GM19193 (cell line): ENCODE results near the gene TEX19.

Experiments
- POLR2A ChIP-seq: IDR thresholded peaks from 4 replicates; pipeline ENCODE4 v1.6.1; 2011; ENCODE audit not compliant: insufficient read depth, insufficient read length; ENCODE audit errors: extremely low read depth

TEX19 gene

DNA sequence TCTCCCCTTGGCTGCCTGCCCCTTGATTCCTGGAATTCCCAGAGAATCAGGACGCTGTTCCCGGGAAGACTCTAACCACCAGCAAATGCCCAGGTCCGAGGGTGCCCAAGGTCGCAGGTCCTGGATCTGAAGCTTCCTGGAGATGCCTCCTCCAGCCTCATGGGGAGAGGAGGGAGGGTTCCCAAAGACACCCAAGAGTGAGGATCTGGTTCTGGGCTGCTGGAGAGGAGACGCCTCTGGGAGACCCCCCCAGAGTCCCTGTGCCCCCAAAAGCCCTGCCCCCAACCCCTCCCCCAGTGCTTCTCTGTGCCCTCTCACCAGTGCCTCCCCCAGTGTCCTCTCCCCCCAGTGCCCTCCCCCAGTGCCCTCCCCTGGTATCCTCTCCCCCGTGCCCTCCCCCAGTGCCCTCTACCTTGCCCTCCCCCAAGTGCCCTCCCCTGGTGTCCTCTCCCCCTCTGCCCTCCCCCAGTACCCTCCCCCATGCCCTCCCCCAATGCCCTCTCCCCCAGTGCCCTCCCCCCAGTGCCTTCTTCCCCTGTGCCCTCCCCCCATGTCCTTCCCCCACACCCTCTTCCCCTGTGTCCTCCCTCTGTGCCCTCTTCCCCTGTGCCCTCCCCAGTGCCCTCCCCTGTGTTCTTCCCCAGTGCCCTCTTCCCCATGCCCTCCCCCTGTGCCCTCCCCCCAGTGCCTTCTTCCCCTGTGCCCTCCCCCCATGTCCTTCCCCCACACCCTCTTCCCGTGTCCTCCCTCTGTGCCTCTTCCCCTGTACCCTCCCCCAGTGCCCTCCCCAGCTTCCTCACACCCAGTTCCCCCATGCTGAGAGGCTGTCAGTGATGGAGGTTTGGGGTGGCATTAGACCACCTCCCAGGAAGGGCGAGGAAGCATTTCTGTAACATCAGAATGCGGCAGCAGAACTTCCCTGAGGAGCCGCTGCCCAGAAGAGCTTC is 19.1 kb upstream of the TEX19 start:
- TF ChIP-seq POLR2A, result no peak

DNA sequence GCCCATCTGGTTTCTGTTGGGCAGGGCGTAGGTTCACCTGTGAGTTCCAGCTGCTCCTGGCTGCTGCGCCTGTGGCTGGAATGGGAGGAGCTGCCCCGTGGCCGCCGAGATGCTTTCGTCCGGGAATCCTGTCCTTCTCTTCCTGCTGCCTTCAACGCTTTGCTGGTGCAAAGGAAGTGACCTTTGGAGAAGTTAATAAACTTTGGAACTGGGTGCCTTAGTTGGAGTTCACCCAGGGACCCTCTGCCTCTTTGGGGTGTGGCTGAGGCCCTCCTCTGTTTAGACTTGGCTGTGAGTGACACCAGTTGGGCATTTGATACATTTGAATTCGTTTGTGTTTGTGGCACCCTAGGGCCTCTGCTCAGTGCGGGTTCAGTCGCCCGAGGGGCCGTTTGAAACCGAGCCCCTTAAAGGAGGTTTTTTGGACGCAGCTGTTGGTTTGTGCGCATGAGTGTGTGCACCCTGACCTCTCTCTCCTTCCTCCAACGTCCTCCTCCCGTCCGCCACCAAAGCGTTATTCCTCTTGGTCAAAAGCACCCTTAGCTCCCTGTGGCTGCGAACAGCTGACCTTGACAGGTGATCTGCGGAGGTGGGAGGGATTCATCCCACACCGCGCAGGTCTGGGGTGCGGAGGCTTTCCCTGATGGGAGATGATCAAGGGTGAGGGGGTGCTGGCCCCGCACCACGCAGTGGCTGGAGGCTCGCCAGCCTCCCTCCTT is 16.5 kb upstream of the TEX19 start:
- TF ChIP-seq POLR2A, result no peak

DNA sequence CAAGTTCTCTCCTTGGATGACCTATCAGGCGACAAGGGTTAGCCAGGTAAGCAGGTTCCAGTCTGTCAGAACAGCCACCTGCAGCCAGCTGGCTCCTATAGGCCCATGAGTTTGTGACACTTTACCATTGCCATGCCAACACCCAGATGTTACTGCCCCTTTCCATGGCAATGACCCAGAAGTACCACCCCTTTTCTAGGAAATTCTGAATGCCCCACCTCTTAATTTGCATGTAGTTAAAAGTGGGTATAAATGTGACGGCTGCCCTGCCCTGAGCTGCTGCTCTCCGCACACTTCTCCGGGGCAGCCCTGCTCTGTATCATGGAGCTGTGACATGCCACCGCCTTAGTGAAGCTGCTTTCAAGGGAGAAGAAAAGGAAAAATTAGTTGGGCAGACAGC is 15.5 kb upstream of the TEX19 start:
- TF ChIP-seq POLR2A, result no peak

GRCh38 chr17:82344175-82344907 is 14.7 kb upstream of the TEX19 start:
- no peak for TF ChIP-seq POLR2A

GRCh38 chr17:82345151-82345976 is 13.7 kb upstream of the TEX19 start:
- TF ChIP-seq POLR2A, result no peak

- no peak for TF ChIP-seq POLR2A
These were observed 12.4 kb upstream of the TEX19 start for GRCh38 chr17:82346342-82347300.

- no peak for TF ChIP-seq POLR2A
These were observed 10.6 kb upstream of the TEX19 start for GRCh38 chr17:82348434-82348833.

DNA sequence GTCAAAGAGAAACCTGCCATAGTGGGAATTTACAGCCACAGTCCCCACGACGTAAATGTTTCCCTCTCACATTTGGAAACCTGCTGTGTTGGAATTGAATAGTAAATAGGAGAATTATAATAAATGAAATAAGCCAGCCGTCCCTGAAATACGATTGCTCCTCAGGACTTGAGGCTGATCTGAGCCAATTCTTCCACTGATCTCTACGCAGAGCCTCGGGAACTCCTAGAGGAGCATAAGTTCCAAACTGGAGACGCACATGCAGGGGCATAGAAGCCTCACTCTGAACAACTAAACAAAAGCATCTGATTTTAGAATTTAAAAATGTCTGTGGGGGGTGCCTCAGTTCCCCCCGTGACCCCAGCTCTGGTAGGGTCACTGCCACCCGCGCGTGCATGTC is 10.2 kb upstream of the TEX19 start:
- no peak for TF ChIP-seq POLR2A

DNA sequence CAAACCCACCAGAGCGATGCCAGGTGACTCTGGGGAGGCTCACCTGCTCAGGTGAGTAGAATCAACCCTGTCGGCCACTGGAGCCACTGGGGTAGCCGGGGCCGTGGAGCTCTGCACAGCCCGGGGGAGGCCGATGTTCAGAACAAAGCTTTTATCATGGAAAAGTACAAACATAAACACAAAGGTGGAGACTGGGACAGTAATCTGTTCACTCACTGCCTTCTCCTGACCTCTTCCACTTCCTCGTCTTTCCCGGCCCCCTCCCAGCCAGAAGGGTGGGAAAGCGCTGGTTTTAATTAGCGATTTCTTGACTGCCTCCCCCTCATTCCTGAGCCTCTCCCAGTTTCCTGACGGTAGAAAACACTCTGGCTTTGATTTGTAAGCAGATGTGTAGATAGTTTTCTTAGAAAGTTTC is 9.8 kb upstream of the TEX19 start:
- no peak for TF ChIP-seq POLR2A

GRCh38 chr17:82350182-82351030 is 8.6 kb upstream of the TEX19 start:
- no peak for TF ChIP-seq POLR2A

GRCh38 chr17:82351254-82351712 is 7.8 kb upstream of the TEX19 start:
- no peak for TF ChIP-seq POLR2A
